Pancreas (tissue), 10 donors: ENCODE results near the gene ACIN1. TPM values are rescaled to one million over a fixed set of nuclear protein-coding genes. Genes with fewer than 3 reads are reported as not detected.
"Not testable (repeated sequence)": the region's sequence is repeated elsewhere in the genome, so short reads cannot be mapped to it uniquely, and the experiment has no call there.

Experiments used
- ATAC-seq, 4 donors: fragments of 200-7000 bp; cut with Tn5 transposase; one replicate each; pipeline versions ENCODE4 v1.8.0 to v1.9.1; 2020; ENCODE audit warnings: mild to moderate bottlenecking in 4 of 4, moderate library complexity in 4 of 4
- DNase-seq, 6 donors: peaks; one replicate each; pipeline ENCODE4 v3.0.0-alpha.2; 2020
- FAIRE-seq: peaks from 2 replicates; lab custom pipeline; 2012; peaks lifted over from hg19 to GRCh38; lab: Jason Lieb, UNC
- H3K27ac ChIP-seq, 4 donors: fragments of 200-600 bp; sonication (generic); 1 replicate in 3 of 4; 2 replicates in 1 of 4; pipeline versions ENCODE4 v1.5.0 to v1.8.0; 2020
- H3K27me3 ChIP-seq, 4 donors: fragments of 200-600 bp; one replicate each; pipeline ENCODE4 v1.8.0; 2021
- H3K36me3 ChIP-seq, 3 donors: fragments of 200-600 bp; sonication (generic) in 1 of 3; one replicate each; pipeline versions ENCODE4 v1.5.0 to v1.8.0; 2020 to 2021
- H3K4me1 ChIP-seq, 3 donors: fragments of 200-600 bp; one replicate each; pipeline ENCODE4 v1.8.0; 2021
- H3K4me3 ChIP-seq, 4 donors: fragments of 200-600 bp; sonication (generic) in 2 of 4; one replicate each; pipeline versions ENCODE4 v1.5.0 to v1.8.0; 2020 to 2021
- H3K9me3 ChIP-seq, 4 donors: fragments of 200-600 bp; one replicate each; pipeline ENCODE4 v1.8.0; 2021
- WGBS, 2 donors: extraction: QIAGEN DNeasy Blood & Tissue Kit; methylation state at CpG; one replicate each; pipeline ENCODE4 v1.1.7; 2013; 5-methylcytosine and 5-hydroxymethylcytosine counted together
- intact Hi-C, 3 donors: fragments of 100-400 bp; cut with DNase I; formaldehyde crosslinking; loops; one replicate each; pipeline versions ENCODE4 v1.11.1 to v1.14.2; 2022
- polyA plus RNA-seq, 2 donors: library from polyadenylated mRNA; stranded (reverse); fragments of 200-250 nt; gene quantifications; one replicate each; pipeline ENCODE4 v1.2.3, GENCODE V29; 2013
- total RNA-seq, 6 donors: library from RNA; stranded (reverse); fragmentation: NEBNext Ultra II Directional in 4 of 6; extraction: Animal tissue kit (Norgen Biotek cat#: 25700) in 4 of 6; gene quantifications; one replicate each; pipeline versions ENCODE4 v1.2.1 to v1.2.4, GENCODE V29; 2021 to 2023
- TF ChIP-seq, protein P1 (sequence below), 4 donors: fragments of 200-600 bp; sonication (generic) in 3 of 4; IDR thresholded peaks; one replicate each; pipeline versions ENCODE4 v1.5.0 to v1.8.0; 2021; ENCODE audit warnings: antibody characterized with exemption in 4 of 4
- donor health status: healthy with polysubstance abuse.
- donor health status: DM: no; HTN: no; CAD: no; lungs with moderate emphysema.
- donor health status: DM: no; HTN: no; CAD: no.
- donor health status: control.
- donor health status: control.
- donor health status: Bipolar disorder and iron deficiency.
- donor health status: DM: yes; HTN: yes; CAD: no.
- donor health status: DM: no; HTN: no; CAD: no.
- donor health status: DM: no; HTN: no; CAD: no.
- donor health status: DM: yes; HTN: yes; CAD: no.

The ACIN1 gene
- total and polyA plus RNA-seq, 8 donors, result 43.1 to 152 (median 62.4) TPM

DNA sequence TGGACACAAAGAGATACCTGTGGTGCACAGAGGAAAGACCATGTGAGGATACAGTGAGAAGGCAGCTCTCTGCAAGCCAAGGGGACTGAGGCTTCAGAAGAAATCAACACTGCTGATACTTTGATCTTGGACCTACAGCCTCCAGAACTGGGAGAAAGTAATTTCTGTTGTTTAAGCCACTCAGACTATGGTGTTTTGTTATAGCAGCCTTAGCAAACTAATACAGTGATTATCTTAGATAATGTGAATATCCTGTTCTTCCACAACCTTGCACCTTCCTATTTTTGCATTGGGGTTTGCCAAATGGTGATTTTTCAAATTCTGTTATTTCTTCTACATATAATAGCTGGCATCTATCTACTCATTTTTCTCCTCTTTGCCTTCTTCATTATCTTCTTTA is 76.8 kb downstream of the ACIN1 start:
- Histone ChIP-seq H3K27ac (no peak overlapping the region), H3K36me3 (no peaks in the 10 kb centered on the region), H3K4me3 (no peak overlapping the region), H3K9me3 (no peaks in the 10 kb centered on the region), H3K4me1 (no peaks in the 10 kb centered on the region), H3K27me3 (no peaks in the 10 kb centered on the region)
- intact Hi-C loops, result no loop called here
- no peak for DNase-seq
- no peak for FAIRE-seq
- TF ChIP-seq, protein P1, sequence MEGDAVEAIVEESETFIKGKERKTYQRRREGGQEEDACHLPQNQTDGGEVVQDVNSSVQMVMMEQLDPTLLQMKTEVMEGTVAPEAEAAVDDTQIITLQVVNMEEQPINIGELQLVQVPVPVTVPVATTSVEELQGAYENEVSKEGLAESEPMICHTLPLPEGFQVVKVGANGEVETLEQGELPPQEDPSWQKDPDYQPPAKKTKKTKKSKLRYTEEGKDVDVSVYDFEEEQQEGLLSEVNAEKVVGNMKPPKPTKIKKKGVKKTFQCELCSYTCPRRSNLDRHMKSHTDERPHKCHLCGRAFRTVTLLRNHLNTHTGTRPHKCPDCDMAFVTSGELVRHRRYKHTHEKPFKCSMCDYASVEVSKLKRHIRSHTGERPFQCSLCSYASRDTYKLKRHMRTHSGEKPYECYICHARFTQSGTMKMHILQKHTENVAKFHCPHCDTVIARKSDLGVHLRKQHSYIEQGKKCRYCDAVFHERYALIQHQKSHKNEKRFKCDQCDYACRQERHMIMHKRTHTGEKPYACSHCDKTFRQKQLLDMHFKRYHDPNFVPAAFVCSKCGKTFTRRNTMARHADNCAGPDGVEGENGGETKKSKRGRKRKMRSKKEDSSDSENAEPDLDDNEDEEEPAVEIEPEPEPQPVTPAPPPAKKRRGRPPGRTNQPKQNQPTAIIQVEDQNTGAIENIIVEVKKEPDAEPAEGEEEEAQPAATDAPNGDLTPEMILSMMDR (IDR thresholded peaks at IDR 0.05), result no peak
- ATAC-seq, result no peak

DNA sequence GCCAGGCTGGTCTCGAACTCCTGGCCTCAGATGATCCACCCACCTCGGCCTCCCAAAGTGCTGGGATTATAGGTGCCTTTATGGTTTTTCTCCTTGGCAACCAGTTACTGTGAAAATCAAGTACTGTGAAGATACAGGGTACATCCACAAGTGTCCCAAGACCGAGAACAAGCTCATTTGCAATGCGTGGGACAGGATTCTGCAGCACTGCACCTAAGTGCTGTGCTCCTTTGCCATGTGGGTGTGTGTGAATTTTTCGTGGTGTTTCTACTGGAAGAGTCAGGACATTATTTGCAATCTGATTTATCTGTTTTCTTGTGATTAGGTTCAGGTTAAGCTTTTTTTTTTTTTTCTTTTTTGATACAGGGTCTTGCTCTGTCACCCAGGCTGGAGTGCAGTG is 77.8 kb downstream of the ACIN1 start:
- TF ChIP-seq, protein P1 (IDR thresholded peaks at IDR 0.05), result no peak
- Histone ChIP-seq H3K27ac (no peak overlapping the region), H3K36me3 (no peaks in the 10 kb centered on the region), H3K27me3 (no peaks in the 10 kb centered on the region), H3K4me1 (no peaks in the 10 kb centered on the region), H3K4me3 (no peak overlapping the region), H3K9me3 (no peaks in the 10 kb centered on the region)
- WGBS, 2 donors, result 72 to 83% methylated on average over 5 of the region's 5 CpGs
- FAIRE-seq, result no peak
- no peak for ATAC-seq
- intact Hi-C loops, result no loop called here
- DNase-seq, result no peak

DNA sequence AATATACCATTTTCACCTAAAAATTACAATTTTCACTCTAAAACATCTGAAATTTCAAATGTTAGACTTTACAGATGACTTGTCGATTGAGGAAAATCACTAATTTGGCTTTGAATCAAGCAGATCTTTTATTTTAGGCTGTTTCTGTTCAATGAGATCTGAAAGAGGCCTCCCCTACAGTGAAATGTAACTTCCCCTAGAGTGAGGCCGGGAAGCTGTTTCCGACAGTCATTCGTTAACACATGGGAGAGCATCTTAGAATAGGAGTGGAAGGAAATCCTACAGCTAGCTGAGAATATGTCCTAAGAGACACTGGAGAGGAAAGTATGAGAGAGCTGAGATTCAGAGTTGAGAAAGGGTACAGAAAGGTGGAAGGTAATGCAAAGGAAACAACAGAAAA is 79.3 kb downstream of the ACIN1 start:
- no peak overlapping the region for H3K4me3 ChIP-seq
- H3K4me1 ChIP-seq, result no peaks in the 10 kb centered on the region
- DNase-seq (no peak), FAIRE-seq (no peak), ATAC-seq (no peak)
- TF ChIP-seq, protein P1 (IDR thresholded peaks at IDR 0.05), result no peak
- no peak overlapping the region for H3K27ac ChIP-seq
- intact Hi-C loops, result no loop called here
- H3K27me3 ChIP-seq, result no peaks in the 10 kb centered on the region
- WGBS, 2 donors, result 86 to 87% methylated on average over 4 of the region's 4 CpGs
- H3K36me3 ChIP-seq, result no peaks in the 10 kb centered on the region
- no peaks in the 10 kb centered on the region for H3K9me3 ChIP-seq

DNA sequence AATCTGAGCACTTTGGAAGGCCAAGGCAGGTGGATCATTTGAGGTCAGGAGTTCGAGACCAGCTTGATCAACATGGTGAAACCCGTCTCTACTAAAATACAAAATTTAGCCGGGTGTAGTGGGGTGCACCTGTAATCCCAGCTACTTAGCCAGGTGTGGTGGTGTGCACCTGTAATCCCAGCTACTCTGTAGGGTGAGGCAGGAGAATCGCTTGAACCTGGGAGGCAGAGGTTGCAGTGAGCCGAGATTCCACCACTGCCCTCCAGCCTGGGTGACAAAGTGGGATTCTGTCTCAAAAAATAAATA is 81.2 kb downstream of the ACIN1 start:
- H3K4me1 ChIP-seq, H3K9me3 ChIP-seq, H3K27me3 ChIP-seq, DNase-seq, intact Hi-C loops, FAIRE-seq, H3K36me3 ChIP-seq, H3K4me3 ChIP-seq, H3K27ac ChIP-seq, ATAC-seq: not testable (repeated sequence)
- 84 to 91% methylated on average over 5 of the region's 5 CpGs for WGBS, 2 donors

DNA sequence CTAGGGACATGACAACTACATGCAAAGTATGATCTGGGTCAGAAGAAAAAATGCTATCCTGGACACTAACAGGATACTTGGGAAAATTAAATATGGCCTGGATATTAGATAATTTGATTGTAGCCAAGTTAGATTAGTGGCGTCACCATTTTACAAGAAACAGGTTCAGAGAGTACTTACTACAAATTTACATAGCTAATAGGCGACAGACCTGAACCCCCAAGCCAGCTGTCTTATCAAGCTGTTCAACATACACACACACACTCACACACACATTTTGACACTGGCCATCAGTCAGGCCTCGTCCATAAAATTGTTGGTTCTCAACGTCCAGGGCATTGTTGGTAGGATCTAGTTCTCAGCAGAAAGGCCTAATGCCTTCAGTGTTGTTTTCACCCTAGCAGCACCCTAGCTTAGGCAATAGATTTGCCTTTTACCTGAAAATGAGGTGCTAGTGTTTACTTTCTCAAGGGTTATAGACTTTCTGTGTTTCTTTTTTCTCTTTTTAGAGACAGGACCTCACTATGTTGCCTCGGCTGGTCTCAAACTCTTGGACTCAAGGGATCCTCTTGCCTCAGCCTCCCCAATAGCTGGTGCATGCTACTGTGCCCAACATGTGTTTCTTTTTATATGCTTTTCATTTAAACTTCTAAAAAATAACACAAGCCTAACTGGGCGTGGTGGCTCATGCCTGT is 81.7 kb downstream of the ACIN1 start:
- TF ChIP-seq, protein P1 (IDR thresholded peaks at IDR 0.05), result no peak
- Histone ChIP-seq H3K4me1 (peaks cover 0 to 7% (median 0%) of the 10 kb centered on the region in 3 donors), H3K27ac (no peak overlapping the region), H3K36me3 (no peaks in the 10 kb centered on the region), H3K27me3 (no peaks in the 10 kb centered on the region), H3K4me3 (no peak overlapping the region), H3K9me3 (no peaks in the 10 kb centered on the region)
- no peak for ATAC-seq
- no peak for DNase-seq
- intact Hi-C loops, result no loop called here
- 56 to 63% methylated on average over 6 of the region's 6 CpGs for WGBS, 2 donors
- no peak for FAIRE-seq
